Smooth muscle cell of trachea (primary cell): ENCODE data around the gene GPR87. TPM values are rescaled to one million over a fixed set of nuclear protein-coding genes. Genes with fewer than 3 reads are reported as not detected.

Experiments
- total RNA-seq: library from RNA; depleted of rRNA; stranded (reverse); fragments of >200 nt; gene quantifications from 2 replicates; pipeline ENCODE4 v1.2.1, GENCODE V29; 2014

GPR87 gene
- total RNA-seq: 0.17 and 0.29 TPM in 2 replicates

GRCh38 chr3:151316267-151316991 is at the start of gene GPR87:
Gene GPR87 (minus strand): TSS chr3:151316820. CDS start chr3:151300100, 16,720 bp downstream.

GRCh38 chr3:151329363-151329762 is 12.7 kb upstream of the GPR87 start, which contains the start of gene P2RY13:
Gene P2RY13 (minus strand): TSS chr3:151329549. CDS start chr3:151329528, 21 bp downstream.

GRCh38 chr3:151278230-151278629 is 38.4 kb downstream of the GPR87 start, which contains the start of gene P2RY14:
Gene P2RY14 (minus strand): TSS chr3:151278542. CDS start chr3:151214316, 64,226 bp downstream.

Other genes starting within 250 kb of the GPR87 start
- 0.33 and 0.44 TPM in 2 replicates for gene MED12L, start 231.2 kb downstream of the GPR87 start, total RNA-seq
- gene GPR171, start 113.6 kb downstream of the GPR87 start, total RNA-seq: not detected in 2 replicates
- gene P2RY14, start 38.3 kb downstream of the GPR87 start, total RNA-seq: not detected in 2 replicates
- not detected in 2 replicates for gene P2RY13, start 12.7 kb upstream of the GPR87 start, total RNA-seq
- 0.29 and 0.33 TPM in 2 replicates for gene P2RY12, start 67.9 kb upstream of the GPR87 start, total RNA-seq
- gene IGSF10, start 144.2 kb upstream of the GPR87 start, total RNA-seq: 0.99 and 1.3 TPM in 2 replicates